ENCODE results near the gene PLOD1.
"Not testable (repeated sequence)": the region's sequence is repeated elsewhere in the genome, so short reads cannot be mapped to it uniquely, and the experiment has no call there.

The PLOD1 gene

GRCh38 chr1:11913291-11913690, 21.2 kb upstream of the PLOD1 start:
- no peak for DNase-seq

- DNase-seq, result no peak
These were observed 20.5 kb upstream of the PLOD1 start for GRCh38 chr1:11914024-11914423.

DNA sequence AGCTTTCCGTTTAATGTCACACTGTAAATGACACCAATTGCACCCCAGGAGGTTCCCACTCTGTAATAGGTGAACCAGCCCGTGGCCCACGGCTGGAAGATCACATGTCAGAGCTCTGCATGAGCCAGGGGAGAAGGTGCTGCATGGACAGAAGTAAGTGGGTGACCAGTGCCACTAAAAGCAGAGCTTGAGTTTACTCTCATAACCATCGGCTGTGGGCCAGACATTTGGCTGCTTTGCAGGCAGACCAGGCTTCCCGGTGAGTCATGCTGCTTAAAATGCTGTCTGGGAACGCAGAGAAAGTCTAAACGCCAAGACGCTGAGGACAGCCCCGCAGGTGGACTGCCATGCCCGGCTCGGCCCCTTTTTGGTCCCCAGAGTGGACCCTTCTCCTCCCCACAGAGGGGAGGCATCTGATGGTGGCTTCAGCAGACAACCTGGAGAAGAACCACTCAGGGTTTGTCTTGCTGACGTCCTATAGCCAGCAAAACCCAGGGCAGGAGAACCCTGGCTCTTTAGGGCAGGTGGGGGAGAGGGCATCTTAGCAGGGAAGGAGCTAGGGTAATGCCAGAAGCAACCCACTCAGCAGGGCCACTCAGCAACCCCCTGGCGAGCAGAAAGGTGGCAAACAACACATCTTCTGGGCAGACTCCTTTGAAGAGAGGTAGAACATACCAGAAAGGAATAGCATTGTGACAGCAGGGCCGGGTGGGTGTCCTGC, 15.6 kb upstream of the PLOD1 start:
- no peak for DNase-seq

DNA sequence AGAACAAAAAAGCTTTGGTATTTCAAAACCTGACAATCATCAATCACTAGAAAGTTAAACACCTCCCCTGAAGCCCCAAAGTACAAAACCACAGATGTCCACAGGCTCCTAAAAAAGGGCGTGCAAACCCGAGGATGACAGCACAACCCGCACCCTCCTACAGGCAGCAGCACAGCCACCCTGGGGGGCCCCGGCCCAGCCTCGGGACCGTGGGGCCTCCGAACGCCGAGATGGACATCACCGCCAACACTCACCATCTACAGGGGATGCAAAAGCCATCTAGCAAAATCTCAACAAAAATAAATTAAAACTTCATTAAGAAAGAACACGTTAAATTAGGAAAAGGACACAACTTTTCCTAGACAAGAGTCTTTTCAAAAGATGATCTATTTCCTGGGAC, 14.9 kb upstream of the PLOD1 start:
- no peak for DNase-seq

DNA sequence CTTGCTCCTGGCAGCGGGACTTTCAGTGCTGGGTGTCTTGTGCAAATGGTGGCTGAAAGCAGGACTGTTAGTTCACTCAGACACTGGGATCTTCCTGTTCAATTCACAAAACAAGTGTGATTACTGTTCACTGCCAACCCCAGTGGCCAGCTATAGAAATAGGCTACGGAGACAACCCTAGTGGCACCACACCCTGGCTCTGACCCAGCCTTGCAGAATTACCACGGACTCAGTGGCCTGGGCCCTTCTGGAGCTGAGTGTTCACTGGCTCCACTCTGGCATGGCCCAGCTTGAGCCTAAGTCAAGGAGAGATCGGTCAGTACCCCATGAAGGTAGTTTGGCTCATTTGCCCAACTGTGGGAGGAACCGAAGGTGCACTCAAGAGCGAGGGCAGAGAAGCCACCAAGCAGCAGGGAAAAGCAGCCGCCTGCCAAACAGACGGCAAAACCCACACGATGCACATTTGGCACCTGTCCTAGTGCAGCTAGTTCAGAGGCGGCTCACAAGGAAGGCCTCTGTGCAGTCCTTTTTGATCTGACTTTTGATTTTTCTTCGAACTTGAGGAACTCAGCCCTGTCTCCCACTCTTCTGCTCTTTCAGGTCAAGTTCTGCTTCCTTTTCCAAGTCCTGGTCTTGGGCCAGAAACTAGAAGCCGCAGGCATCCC, 14.1 kb upstream of the PLOD1 start:
- DNase-seq, result no peak

GRCh38 chr1:11921022-11921421, 13.5 kb upstream of the PLOD1 start:
- DNase-seq, result no peak

DNA sequence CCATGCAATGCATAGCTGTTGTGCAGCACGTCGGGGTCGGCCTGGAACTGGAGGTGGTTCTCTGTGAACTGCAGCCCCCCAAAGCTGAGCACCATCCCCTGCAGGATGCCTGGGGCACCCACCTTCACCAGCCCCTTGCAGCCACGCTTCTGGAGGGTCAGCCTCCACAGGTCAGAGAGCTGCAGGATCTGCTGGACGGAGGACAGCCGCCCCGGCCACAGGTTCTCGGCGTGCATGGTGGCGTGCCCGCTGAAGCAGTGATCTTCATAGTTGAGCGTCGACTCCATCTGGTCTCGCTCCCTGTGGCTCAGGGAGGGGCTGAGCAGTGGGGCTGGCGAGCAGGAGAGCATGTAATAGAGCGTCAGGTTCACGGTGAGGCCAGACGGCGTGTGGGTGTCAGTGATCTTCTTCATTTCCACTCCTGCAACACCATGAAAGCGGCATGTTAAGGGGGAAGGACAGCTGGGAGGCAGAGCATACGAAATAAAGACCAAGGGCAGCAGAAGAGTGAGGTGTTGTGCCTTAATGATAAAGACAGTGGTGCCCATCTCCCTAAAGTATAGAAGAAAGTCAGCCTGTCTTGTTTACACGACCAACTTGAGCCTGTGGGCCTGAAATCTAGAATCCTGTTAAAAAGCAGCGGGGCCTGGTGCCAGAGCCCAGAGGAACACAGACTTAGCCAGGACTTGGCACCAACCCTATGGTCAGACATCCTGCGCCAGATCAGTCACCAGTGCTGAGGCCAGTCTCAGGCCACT, 11.3 kb upstream of the PLOD1 start:
- no peak for DNase-seq

- DNase-seq, result no peak
These were observed 10.7 kb upstream of the PLOD1 start for GRCh38 chr1:11923827-11924113.

GRCh38 chr1:11924334-11925195, 10.0 kb upstream of the PLOD1 start:
- no peak for DNase-seq

- not testable (repeated sequence) for DNase-seq
These were observed 9.2 kb upstream of the PLOD1 start for GRCh38 chr1:11925196-11925937.

- no peak for DNase-seq
These were observed 8.6 kb upstream of the PLOD1 start for GRCh38 chr1:11925938-11926292.

- no peak for DNase-seq
These were observed 6.5 kb upstream of the PLOD1 start for GRCh38 chr1:11927866-11928592.

- DNase-seq, result no peak
These were observed 4.7 kb upstream of the PLOD1 start for GRCh38 chr1:11929849-11930248.

DNA sequence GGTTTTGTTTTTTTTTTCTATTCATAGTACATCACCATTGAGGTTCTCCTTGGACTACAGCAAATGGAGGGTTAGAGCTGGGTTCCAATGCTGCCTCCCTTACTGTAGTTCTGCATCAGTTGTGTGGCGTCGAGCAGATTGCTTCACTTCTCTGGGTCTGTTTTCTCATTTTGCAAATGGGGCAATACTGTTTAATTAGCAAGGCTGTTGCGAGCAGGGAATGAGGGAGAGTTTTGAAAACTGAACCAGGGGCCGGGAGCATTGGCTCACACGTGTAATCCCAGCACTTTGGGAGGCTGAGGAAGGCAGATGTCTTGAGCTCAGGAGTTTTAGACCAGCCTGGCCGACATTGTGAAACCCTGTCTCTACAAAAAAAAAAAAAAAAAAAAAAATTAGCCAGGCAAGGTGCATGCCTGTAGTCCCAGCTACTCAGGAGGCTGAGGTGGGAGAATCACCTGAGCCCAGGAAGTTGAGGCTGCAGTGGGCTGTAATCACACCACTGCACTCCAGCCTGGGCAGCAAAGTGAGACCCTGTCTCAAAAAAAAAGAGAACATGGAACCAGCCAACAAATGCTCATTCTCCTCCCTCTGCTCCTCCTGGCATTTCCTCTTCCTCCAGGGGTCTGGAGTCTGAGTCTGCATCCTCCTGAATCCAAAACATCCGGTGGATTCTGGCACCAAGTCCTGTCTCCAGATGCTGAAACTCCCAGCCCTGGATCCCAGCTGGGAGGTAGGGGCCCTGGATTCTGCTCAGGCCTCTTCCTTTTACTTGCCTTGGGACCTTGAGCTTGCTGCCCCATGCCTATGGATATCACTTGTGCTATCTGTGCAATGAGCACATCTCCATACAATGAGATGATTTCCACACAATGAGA, 3.7 kb upstream of the PLOD1 start:
- no peak for DNase-seq

- no peak for DNase-seq
These were observed 2.7 kb upstream of the PLOD1 start for GRCh38 chr1:11931845-11932244.

GRCh38 chr1:11935057-11935412, 518 bp downstream of the PLOD1 start:
- no peak for DNase-seq

- DNase-seq, result not testable (repeated sequence)
These were observed 1.2 kb downstream of the PLOD1 start for GRCh38 chr1:11935733-11936132.

GRCh38 chr1:11938722-11939526, 4.4 kb downstream of the PLOD1 start:
- no peak for DNase-seq

DNA sequence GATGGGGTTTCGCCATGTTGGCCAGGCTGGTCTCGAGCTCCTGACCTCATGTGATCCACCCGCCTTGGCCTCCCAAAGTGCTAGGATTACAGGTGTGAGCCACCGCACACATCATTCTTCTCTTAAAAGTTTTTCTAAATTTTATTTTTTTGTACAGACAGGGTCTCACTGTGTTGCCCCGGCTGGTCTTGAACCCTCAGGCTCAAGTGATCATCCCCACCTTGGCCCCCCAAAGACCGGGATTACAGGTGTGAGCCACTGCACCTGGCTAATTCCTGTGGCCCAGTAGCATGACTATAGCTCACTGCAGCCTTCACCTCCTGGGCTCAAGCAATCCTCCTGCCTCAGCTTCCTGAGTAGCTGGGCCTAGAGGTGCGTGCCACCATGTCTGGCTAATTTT, 5.3 kb downstream of the PLOD1 start:
- DNase-seq, result not testable (repeated sequence)
